Activated naive CD4-positive, alpha-beta T cell treated with anti-CD3 and anti-CD28 coated beads, Interleukin-2, amount 10 ng/mL, durations not matched to agents 5 hours and 36 hours (primary cell): Measurements from ENCODE around the gene TPH1. TPM values are rescaled to one million over a fixed set of nuclear protein-coding genes. Genes with fewer than 3 reads are reported as not detected.

Source experiments
- total RNA-seq, 2 experiments: library from RNA; stranded (reverse); gene quantifications; one replicate each; pipeline ENCODE4 v1.2.3, GENCODE V29; 2021

TPH1 gene
- total RNA-seq, result under 1 TPM; 0.14 to 0.40 TPM

DNA sequence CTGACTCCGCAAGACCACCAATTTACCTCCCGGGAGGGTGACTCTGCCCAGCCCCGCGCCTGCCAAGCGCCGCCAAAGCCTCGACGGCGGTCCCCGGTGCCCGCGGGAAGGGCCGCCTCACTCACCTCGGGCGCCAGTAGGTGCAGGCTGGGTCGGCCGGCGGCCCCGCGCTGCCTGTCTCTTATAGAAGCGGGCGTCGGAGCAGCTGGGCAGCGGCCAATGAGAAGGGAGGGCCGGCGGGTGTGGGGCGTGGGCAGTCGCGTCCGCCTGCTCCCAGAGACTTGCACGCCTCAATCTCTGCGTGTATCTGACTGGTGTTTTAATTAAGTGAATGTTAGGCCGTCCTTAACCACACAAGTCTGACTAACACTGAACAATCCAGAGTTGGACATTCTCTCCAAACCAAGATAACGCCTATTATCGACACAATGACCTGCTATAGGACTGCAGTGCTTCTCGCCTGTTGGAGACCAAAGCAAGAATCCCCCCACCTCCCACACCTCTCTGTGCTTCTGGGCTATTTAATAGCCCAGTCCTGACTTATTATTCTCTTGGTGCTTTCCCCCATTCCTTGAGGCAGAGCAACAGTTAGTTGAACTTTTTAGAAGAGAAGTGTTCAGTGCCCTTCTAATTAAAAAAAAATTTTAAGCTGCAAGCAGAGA, at the start of gene TPH1:
TPH1 (minus strand) TSS at position 154 of the 662 bp plus-strand sequence. CDS start 5,507 bp downstream, outside the sequence.

DNA sequence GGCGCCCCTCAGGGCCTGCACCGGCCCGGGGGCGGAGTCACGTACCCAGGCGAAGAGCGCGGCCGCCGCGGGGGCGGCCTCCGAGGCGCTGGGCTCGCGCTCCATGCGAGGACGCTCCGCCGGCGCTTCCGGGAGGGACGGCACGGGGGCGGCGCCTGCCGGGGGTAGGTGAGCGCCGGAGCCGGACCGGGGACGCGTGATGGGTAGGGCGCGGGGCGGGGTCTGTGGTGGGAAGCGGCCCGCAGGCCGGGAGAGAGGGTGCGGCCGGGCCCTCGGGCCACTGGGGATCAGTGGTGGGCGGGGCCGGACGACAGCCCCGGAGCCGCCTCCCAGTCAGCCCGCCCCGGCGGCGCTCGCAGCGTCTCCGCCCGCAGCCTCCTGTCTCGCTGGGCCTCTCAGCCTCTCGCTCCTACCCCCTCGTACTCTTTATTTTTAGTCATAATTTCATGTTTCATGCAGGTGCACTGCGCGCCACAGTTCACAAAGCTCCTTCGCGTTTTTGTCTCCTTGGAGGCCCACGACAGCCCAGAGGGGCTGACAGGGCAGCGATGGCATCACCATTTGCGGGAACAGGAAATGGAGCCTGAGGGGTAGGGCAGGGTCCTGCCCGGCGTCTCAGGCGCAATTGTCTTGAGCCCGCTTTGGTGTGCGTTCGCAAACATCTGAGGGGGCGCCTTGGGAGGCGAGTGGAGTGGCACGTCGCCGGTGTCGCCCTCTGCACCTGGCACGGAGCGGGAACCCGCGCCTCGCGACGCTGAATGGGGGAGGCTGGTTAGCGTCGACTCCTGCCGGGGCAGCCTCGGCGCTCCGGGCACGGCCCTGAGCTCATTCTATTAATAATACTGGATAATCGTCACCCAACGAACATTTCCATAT, 32.9 kb downstream of the TPH1 start, which contains the start of gene SERGEF:
SERGEF (minus strand) TSS at position 142 of the 876 bp plus-strand sequence; CDS start at position 105, 37 bp downstream.

Other genes starting within 250 kb of the TPH1 start
- 10 to 100 TPM; 35.8 to 38.3 TPM for gene SERGEF, start 33.2 kb downstream of the TPH1 start, total RNA-seq
- 10 to 100 TPM; 17.4 to 20.5 TPM for gene SAAL1, start 59.8 kb upstream of the TPH1 start, total RNA-seq
- gene MRGPRX3, start 86.3 kb upstream of the TPH1 start, total RNA-seq, result not detected
- not detected for gene MRGPRX4, start 126.6 kb upstream of the TPH1 start, total RNA-seq
- gene SAA4, start 190.5 kb upstream of the TPH1 start, total RNA-seq, result not detected
- gene SAA2, start 202.4 kb upstream of the TPH1 start, total RNA-seq, result not detected
- gene SAA1, start 220.0 kb upstream of the TPH1 start, total RNA-seq, result not detected